HL-60 (cell line): Measurements from ENCODE around the gene TCFL5.
A peak's percentile ranks its signal among the peaks of the same experiment; 100 is the strongest.

Experiments used
- DNase-seq, 2 experiments: peaks; one replicate each; pipeline ENCODE4 v3.0.0-alpha.2; 2010 to 2020; ENCODE audit warnings: low read depth in 1 of 2, low spot score in 1 of 2
- H3K27ac ChIP-seq: fragments of 250-450 bp; sonication (Bioruptor Pico); replicated peaks from 2 replicates; pipeline ENCODE4 v1.5.1; 2020; ENCODE audit warnings: mild to moderate bottlenecking, moderate library complexity
- H3K27me3 ChIP-seq: fragments of 250-450 bp; sonication (Bioruptor Pico); 2 replicates; pipeline ENCODE4 v1.5.1; 2021; ENCODE audit warnings: mild to moderate bottlenecking, moderate library complexity; ENCODE audit not compliant: insufficient read depth, poor library complexity, severe bottlenecking
- H3K4me3 ChIP-seq: replicated peaks from 2 replicates; pipeline ENCODE4 v1.5.1; 2011; ENCODE audit warnings: mild to moderate bottlenecking, control low read depth, low read length; ENCODE audit not compliant: insufficient read depth
- GABPA ChIP-seq: IDR thresholded peaks from 2 replicates; pipeline ENCODE4 v1.6.1; 2012; ENCODE audit warnings: low read depth
- POLR2AphosphoS5 ChIP-seq: IDR thresholded peaks from 2 replicates; pipeline ENCODE4 v1.6.1; 2012; ENCODE audit warnings: low read depth
- SPI1 ChIP-seq: IDR thresholded peaks from 2 replicates; pipeline ENCODE4 v1.6.1; 2012; ENCODE audit warnings: low read depth, mild to moderate bottlenecking, borderline replicate concordance
- TF ChIP-seq, protein P1 (sequence below): IDR thresholded peaks from one replicate; pipeline ENCODE4 v1.5.1; 2011; ENCODE audit warnings: low read length, control low read depth, inconsistent platforms; ENCODE audit not compliant: insufficient read depth
- TF ChIP-seq, protein P2 (sequence below): IDR thresholded peaks from 2 replicates; pipeline ENCODE4 v1.6.1; 2012; ENCODE audit warnings: low read depth; ENCODE audit not compliant: insufficient replicate concordance

TCFL5 gene

DNA sequence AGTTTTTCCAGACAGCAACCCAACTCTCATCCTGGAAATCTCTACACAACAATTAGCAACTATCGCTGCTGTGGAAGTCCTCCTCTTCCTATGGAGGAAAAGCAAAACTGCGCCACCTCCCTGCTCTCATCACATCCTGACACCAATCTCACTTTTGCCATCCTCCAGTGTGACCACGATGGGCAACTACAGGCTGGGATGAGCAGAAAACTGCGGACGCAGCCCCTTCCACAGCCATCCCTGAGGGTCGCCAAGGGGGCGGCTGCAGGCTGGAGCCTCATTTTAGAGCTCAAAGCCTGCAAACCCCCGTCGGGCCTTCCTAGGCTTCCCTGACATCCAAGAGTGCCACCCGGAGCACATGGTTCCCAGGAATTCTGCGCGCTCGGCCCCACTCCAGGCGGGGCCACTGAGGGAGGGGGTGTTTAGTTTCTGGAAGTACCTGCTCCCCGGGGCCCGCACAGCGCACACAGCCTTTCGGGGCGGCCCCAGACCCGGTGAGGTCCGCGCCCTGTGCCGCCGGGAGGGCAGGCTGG lies 1.2 kb downstream of the TCFL5 start:
- Histone ChIP-seq H3K4me3 (peak overlapping the region; percentile 50), H3K27me3 (no peaks in the 10 kb centered on the region), H3K27ac (no peak overlapping the region)
- DNase-seq: no peak
- TF ChIP-seq GABPA (no peak), POLR2AphosphoS5 (no peak), SPI1 (no peak)
- TF ChIP-seq, protein P1, sequence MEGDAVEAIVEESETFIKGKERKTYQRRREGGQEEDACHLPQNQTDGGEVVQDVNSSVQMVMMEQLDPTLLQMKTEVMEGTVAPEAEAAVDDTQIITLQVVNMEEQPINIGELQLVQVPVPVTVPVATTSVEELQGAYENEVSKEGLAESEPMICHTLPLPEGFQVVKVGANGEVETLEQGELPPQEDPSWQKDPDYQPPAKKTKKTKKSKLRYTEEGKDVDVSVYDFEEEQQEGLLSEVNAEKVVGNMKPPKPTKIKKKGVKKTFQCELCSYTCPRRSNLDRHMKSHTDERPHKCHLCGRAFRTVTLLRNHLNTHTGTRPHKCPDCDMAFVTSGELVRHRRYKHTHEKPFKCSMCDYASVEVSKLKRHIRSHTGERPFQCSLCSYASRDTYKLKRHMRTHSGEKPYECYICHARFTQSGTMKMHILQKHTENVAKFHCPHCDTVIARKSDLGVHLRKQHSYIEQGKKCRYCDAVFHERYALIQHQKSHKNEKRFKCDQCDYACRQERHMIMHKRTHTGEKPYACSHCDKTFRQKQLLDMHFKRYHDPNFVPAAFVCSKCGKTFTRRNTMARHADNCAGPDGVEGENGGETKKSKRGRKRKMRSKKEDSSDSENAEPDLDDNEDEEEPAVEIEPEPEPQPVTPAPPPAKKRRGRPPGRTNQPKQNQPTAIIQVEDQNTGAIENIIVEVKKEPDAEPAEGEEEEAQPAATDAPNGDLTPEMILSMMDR: no peak
- TF ChIP-seq, protein P2, sequence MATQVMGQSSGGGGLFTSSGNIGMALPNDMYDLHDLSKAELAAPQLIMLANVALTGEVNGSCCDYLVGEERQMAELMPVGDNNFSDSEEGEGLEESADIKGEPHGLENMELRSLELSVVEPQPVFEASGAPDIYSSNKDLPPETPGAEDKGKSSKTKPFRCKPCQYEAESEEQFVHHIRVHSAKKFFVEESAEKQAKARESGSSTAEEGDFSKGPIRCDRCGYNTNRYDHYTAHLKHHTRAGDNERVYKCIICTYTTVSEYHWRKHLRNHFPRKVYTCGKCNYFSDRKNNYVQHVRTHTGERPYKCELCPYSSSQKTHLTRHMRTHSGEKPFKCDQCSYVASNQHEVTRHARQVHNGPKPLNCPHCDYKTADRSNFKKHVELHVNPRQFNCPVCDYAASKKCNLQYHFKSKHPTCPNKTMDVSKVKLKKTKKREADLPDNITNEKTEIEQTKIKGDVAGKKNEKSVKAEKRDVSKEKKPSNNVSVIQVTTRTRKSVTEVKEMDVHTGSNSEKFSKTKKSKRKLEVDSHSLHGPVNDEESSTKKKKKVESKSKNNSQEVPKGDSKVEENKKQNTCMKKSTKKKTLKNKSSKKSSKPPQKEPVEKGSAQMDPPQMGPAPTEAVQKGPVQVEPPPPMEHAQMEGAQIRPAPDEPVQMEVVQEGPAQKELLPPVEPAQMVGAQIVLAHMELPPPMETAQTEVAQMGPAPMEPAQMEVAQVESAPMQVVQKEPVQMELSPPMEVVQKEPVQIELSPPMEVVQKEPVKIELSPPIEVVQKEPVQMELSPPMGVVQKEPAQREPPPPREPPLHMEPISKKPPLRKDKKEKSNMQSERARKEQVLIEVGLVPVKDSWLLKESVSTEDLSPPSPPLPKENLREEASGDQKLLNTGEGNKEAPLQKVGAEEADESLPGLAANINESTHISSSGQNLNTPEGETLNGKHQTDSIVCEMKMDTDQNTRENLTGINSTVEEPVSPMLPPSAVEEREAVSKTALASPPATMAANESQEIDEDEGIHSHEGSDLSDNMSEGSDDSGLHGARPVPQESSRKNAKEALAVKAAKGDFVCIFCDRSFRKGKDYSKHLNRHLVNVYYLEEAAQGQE: no peak

DNA sequence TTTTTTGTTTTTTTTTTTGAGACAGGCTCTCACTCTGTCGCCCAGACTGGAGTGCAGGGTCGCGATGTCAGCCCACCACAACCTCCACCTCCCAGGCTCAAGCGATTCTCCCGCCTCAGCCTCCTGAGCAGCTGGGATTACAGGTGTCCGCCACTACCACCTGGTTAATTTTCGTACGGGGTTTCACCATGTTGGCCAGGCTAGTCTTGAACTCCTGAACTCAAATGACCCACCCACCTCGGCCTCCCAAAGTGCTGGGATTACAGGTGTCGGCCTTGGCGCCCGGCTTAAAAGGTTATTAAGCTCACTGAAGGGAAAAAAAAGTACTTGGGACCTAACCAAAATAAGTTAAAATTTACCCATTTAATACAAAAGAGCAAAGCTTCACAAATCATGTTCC lies 1.9 kb downstream of the TCFL5 start:
- H3K27ac ChIP-seq: no peak overlapping the region
- TF ChIP-seq, protein P2: no peak
- TF ChIP-seq, protein P1: no peak
- TF ChIP-seq SPI1 (no peak), GABPA (no peak), POLR2AphosphoS5 (no peak)
- no peak for DNase-seq
- H3K4me3 ChIP-seq: no peak overlapping the region
- no peaks in the 10 kb centered on the region for H3K27me3 ChIP-seq

DNA sequence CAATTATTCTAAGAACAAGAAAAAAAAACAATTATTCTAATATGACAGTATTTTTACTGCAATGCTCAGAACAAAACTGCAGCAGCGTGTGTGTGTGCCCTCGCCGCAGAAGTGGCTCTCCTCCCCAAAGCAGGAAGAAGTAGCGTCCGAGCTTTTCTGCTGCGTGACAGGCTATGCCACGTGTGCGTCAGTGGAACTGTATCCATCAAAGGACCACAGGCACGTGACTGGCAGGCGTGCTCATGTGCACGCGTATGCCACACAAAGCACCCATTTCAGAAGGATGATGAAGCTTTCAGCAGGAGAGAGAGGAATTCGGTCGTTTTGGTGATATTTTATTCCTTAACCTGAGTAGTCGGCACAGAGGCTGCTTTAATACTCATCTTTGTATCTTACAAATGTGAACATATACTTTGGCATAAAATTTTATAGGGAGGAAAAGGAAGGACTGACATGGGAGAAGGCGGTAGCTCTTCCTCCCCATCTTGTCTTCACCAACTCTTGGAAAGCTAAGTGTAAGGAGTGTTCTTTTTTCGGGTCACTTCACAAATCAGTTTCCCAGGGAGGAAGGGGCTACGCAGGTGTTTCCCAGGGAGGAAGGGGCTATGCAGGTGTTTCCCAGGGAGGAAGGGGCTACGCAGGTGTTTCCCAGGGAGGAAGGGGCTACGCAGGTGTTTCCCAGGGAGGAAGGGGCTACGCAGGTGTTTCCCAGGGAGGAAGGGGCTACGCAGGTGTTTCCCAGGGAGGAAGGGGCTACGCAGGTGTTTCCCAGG lies 3.4 kb downstream of the TCFL5 start:
- H3K27ac ChIP-seq: no peak overlapping the region
- DNase-seq: no peak

More for the DNA sequence above, 3.4 kb downstream of the TCFL5 start:
- no peak overlapping the region for H3K4me3 ChIP-seq
- no peaks in the 10 kb centered on the region for H3K27me3 ChIP-seq
- TF ChIP-seq, protein P1: no peak
- TF ChIP-seq POLR2AphosphoS5 (no peak), SPI1 (no peak)
- TF ChIP-seq, protein P2: no peak
